ENCODE data around the gene SYNGR3. TPM values are rescaled to one million over a fixed set of nuclear protein-coding genes. Genes with fewer than 3 reads are reported as not detected.
A peak's percentile ranks its signal among the peaks of the same experiment; 100 is the strongest.

The SYNGR3 gene
- total and polyA plus RNA-seq, 2 of the 13 experiments (the other 11 are each of a cell fraction or from before 2014, with no cell fraction given), result 0.97 to 5.7 TPM

DNA sequence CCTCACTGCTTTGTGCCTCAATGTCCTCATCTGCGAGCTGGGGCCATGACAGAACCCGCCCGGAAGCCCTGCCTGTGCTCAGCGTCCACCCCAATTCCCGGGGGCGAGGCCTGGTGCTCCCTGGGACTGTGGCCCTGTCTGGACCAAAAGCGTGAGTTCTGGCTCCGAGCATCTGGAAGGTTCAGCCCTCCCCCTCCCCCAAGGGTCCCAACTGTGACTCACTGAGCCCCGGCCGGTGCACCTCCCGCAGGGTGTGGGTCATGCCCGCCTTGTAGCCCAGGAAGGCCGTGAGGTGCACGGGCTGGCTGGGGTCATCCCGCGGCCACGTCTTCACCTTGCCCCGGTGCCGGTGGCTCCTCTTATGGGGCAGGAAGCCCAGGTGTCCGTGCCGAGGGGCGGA lies 36.0 kb upstream of the SYNGR3 start:
- BruUV-seq (replicated peaks), result no TSS peak
- ChIA-PET POLR2A (interaction anchor here (1.6 to 3.2 kb wide), 3 partner anchors 11 to 13 kb away, joined by 7 to 14 read pairs (median 9); partner anchors contain the start of genes MSRB1 and RPS2), CTCF (ENCODE audit: low intra/inter-chr PET ratio, low total read pairs) (no interaction called here)
- in situ Hi-C loops (cut with HindIII; ENCODE audit: extremely low pct_ligation_motif_present, low pct_unique_long_range_greater_than_20kb), result no loop called here
- no peaks in the 10 kb centered on the region for H3K9me3 ChIP-seq (ENCODE audit: low read length)
- no peaks in the 10 kb centered on the region for H3K79me2 ChIP-seq (ENCODE audit: insufficient read depth, low read length)
- DNase-seq (ENCODE audit: low spot score) (no peak), FAIRE-seq (no peak), ATAC-seq (no peak)
- peak overlapping the region; percentile 33; the same call in 1 of the 2 replicates for H3K4me2 ChIP-seq (ENCODE audit: low read depth, low read length)
- no peaks in the 10 kb centered on the region for H4K20me1 ChIP-seq (ENCODE audit: insufficient read depth, low read length)
- WGBS (ENCODE audit: low lambda C conversion rate), result 40% methylated on average over 10 of the region's 22 CpGs
- H3K4me3 ChIP-seq (replicated peaks in 1 of 3; ENCODE audit: insufficient read depth in 1 of 3, low read depth in 2 of 3, low read length in 3 of 3), result no peak overlapping the region
- peaks cover 3 to 19% of the 10 kb centered on the region in 2 experiments; a peak in 4 of 5 replicates for H3K27me3 ChIP-seq (ENCODE audit: control insufficient read depth in 1 of 2, insufficient read depth in 2 of 2, low read length in 2 of 2)
- H3K27ac ChIP-seq (ENCODE audit: extremely low read length, insufficient read depth, low read length), result no peak overlapping the region
- TF ChIP-seq ARNTL (CRISPR knock-in tag; IDR thresholded peaks at IDR 0.05) (no peak), HDAC2 (CRISPR knock-in tag; IDR thresholded peaks at IDR 0.05) (no peak), ZNF782 (CRISPR knock-in tag; IDR thresholded peaks at IDR 0.05; ENCODE audit: borderline replicate concordance) (no peak), HNRNPUL1 (IDR thresholded peaks at IDR 0.05; ENCODE audit: low read depth, low read length) (no peak), HNRNPK (IDR thresholded peaks at IDR 0.05; ENCODE audit: low read depth, low read length, poor library complexity, severe bottlenecking) (no peak), FOXK1 (CRISPR knock-in tag; IDR thresholded peaks at IDR 0.05; ENCODE audit: borderline replicate concordance, low read depth) (no peak), SMARCC2 (IDR thresholded peaks at IDR 0.05) (no peak), ZSCAN30 (CRISPR knock-in tag; IDR thresholded peaks at IDR 0.05) (no peak), ZNF652 (CRISPR knock-in tag; IDR thresholded peaks at IDR 0.05; ENCODE audit: borderline replicate concordance, low read depth) (no peak)
- H3K4me1 ChIP-seq (ENCODE audit: insufficient read depth, low read length), result peaks cover 24% of the 10 kb centered on the region
- H3K9ac ChIP-seq (ENCODE audit: insufficient read depth, low read depth, low read length), result no peak overlapping the region
- intact Hi-C loops (cut with micrococcal nuclease; ENCODE audit: unreplicated experiment), result no loop called here
- no peak overlapping the region for H2AFZ ChIP-seq (ENCODE audit: low read length)
- no peaks in the 10 kb centered on the region for H3K36me3 ChIP-seq (replicated peaks in 1 of 2; ENCODE audit: control insufficient read depth in 1 of 2, insufficient read depth in 2 of 2, low read length in 2 of 2)

Measured in HepG2 (cell line).